Gastrocnemius medialis (tissue), 4 donors: ENCODE measurements around the gene FZD4.

Source experiments
- POLR2A ChIP-seq, 2 donors: fragments of 450-650 bp; IDR thresholded peaks; one replicate each; pipeline ENCODE4 v1.6.1; 2017; ENCODE audit warnings: antibody characterized with exemption in 2 of 2, mild to moderate bottlenecking in 2 of 2, moderate library complexity in 2 of 2
- TF ChIP-seq, protein P1 (sequence below), 5 experiments: fragments of 450-650 bp in 3 of 5; fragments of 200-600 bp in 2 of 5; sonication (generic) in 2 of 5; IDR thresholded peaks in 4 of 5; conservative IDR thresholded peaks in 1 of 5; 1 replicate in 4 of 5; 2 replicates in 1 of 5; pipeline ENCODE4 v1.5.1; 2016 to 2019; ENCODE audit warnings: antibody characterized with exemption in 5 of 5, mild to moderate bottlenecking in 3 of 5, moderate library complexity in 3 of 5

DNA sequence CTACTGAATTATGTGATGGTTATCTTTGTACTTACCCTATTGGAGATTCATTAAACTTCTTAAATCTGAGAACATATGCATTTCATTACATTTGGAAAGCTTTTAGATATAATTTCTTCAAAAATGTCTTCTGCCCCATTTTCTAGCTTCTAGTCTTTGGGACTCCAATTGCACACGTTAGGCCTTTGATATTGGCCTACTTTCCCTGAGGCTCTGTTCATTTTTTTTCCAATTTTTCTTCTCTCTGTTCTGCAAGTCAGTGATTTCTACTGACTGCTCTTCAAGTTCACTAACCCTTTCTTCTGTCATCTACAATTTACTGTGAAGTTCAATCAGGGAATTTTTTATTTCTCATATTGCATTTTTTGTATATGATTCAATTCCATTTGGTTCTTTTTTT, 43.0 kb downstream of the FZD4 start:
- TF ChIP-seq, protein P1, sequence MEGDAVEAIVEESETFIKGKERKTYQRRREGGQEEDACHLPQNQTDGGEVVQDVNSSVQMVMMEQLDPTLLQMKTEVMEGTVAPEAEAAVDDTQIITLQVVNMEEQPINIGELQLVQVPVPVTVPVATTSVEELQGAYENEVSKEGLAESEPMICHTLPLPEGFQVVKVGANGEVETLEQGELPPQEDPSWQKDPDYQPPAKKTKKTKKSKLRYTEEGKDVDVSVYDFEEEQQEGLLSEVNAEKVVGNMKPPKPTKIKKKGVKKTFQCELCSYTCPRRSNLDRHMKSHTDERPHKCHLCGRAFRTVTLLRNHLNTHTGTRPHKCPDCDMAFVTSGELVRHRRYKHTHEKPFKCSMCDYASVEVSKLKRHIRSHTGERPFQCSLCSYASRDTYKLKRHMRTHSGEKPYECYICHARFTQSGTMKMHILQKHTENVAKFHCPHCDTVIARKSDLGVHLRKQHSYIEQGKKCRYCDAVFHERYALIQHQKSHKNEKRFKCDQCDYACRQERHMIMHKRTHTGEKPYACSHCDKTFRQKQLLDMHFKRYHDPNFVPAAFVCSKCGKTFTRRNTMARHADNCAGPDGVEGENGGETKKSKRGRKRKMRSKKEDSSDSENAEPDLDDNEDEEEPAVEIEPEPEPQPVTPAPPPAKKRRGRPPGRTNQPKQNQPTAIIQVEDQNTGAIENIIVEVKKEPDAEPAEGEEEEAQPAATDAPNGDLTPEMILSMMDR (IDR thresholded peaks at IDR 0.05 in 4 of 5, conservative IDR thresholded peaks at IDR 0.05 in 1 of 5), result no peak
- TF ChIP-seq POLR2A (IDR thresholded peaks at IDR 0.05), result no peak
